ENCODE results near the gene ELMO1.
A peak's percentile ranks its signal among the peaks of the same experiment; 100 is the strongest.

Gene ELMO1

DNA sequence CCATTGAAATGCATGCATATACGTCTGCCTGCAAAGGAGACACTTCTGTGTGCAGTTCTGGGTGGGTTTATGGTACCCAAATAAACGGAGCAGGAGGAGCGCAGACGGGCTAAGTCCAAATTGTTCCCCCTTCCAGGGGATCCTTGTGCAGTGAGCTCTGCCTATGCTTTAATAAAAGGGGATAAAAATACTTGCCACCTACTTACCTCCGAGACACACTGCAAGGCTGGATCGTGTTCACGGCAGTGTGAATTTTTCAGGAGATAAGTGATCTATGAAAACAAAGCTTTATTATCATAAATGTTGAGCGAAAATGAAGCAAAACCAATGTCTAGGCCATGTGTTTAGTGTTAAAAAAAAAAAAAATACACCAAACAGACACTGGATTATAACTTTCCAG is 415.5 kb downstream of the ELMO1 start:
- Histone ChIP-seq H3K4me1 (ENCODE audit: control insufficient read depth in 2 of 2, insufficient read depth in 2 of 2, low read length in 2 of 2) (peaks cover 0 to 5% of the 10 kb centered on the region in 2 donors), H3K36me3 (ENCODE audit: control insufficient read depth in 2 of 2, insufficient read depth in 2 of 2, low read length in 2 of 2) (no peaks in the 10 kb centered on the region), H3K27ac (ENCODE audit: low read depth in 2 of 2, low read length in 2 of 2) (no peak overlapping the region), H3K4me3 (ENCODE audit: low read length in 2 of 2) (no peak overlapping the region), H3K9me3 (ENCODE audit: control insufficient read depth in 2 of 2, low read length in 2 of 2) (no peaks in the 10 kb centered on the region), H3K27me3 (ENCODE audit: control insufficient read depth in 2 of 2, insufficient read depth in 2 of 2, low read length in 2 of 2) (no peaks in the 10 kb centered on the region), H3K9ac (ENCODE audit: low read depth in 1 of 2, low read length in 2 of 2) (no peak overlapping the region)

DNA sequence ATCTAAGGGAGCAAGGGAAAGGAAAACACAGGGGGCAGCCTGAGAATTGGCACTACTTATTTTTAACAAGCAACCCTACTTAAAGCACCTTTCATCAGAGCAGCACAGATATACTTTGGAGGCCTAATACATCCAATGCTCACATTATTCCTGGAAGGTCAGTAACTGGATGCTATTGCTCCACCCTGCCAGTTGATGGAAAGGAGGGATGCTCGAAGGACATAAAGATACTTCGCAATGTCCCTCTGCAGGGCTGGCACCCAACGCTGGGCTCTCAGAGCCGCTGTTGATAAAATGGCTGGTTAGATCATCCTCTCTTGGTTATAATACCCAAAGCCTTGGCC is 416.4 kb downstream of the ELMO1 start:
- Histone ChIP-seq H3K4me3 (ENCODE audit: low read length in 2 of 2) (no peak overlapping the region), H3K36me3 (ENCODE audit: control insufficient read depth in 2 of 2, insufficient read depth in 2 of 2, low read length in 2 of 2) (no peaks in the 10 kb centered on the region), H3K4me1 (ENCODE audit: control insufficient read depth in 2 of 2, insufficient read depth in 2 of 2, low read length in 2 of 2) (peaks cover 0 to 5% of the 10 kb centered on the region in 2 donors), H3K27ac (ENCODE audit: low read depth in 2 of 2, low read length in 2 of 2) (peak overlapping the region; percentile 32 to 33), H3K9me3 (ENCODE audit: control insufficient read depth in 2 of 2, low read length in 2 of 2) (no peaks in the 10 kb centered on the region), H3K27me3 (ENCODE audit: control insufficient read depth in 2 of 2, insufficient read depth in 2 of 2, low read length in 2 of 2) (no peaks in the 10 kb centered on the region), H3K9ac (ENCODE audit: low read depth in 1 of 2, low read length in 2 of 2) (no peak overlapping the region)

- Histone ChIP-seq H3K9me3 (ENCODE audit: control insufficient read depth in 2 of 2, low read length in 2 of 2) (no peaks in the 10 kb centered on the region), H3K27me3 (ENCODE audit: control insufficient read depth in 2 of 2, insufficient read depth in 2 of 2, low read length in 2 of 2) (no peaks in the 10 kb centered on the region), H3K27ac (ENCODE audit: low read depth in 2 of 2, low read length in 2 of 2) (peak overlapping the region in 1 of 2 donors; percentile 33), H3K9ac (ENCODE audit: low read depth in 1 of 2, low read length in 2 of 2) (no peak overlapping the region), H3K4me3 (ENCODE audit: low read length in 2 of 2) (no peak overlapping the region), H3K4me1 (ENCODE audit: control insufficient read depth in 2 of 2, insufficient read depth in 2 of 2, low read length in 2 of 2) (peaks cover 0 to 5% of the 10 kb centered on the region in 2 donors), H3K36me3 (ENCODE audit: control insufficient read depth in 2 of 2, insufficient read depth in 2 of 2, low read length in 2 of 2) (no peaks in the 10 kb centered on the region)
These were observed 416.9 kb downstream of the ELMO1 start for GRCh38 chr7:37031571-37032257.

GRCh38 chr7:37028909-37029440 is 419.7 kb downstream of the ELMO1 start:
- Histone ChIP-seq H3K4me3 (ENCODE audit: low read length in 2 of 2) (no peak overlapping the region), H3K27ac (ENCODE audit: low read depth in 2 of 2, low read length in 2 of 2) (no peak overlapping the region), H3K4me1 (ENCODE audit: control insufficient read depth in 2 of 2, insufficient read depth in 2 of 2, low read length in 2 of 2) (peaks cover 0 to 5% of the 10 kb centered on the region in 2 donors), H3K36me3 (ENCODE audit: control insufficient read depth in 2 of 2, insufficient read depth in 2 of 2, low read length in 2 of 2) (no peaks in the 10 kb centered on the region), H3K27me3 (ENCODE audit: control insufficient read depth in 2 of 2, insufficient read depth in 2 of 2, low read length in 2 of 2) (no peaks in the 10 kb centered on the region), H3K9ac (ENCODE audit: low read depth in 1 of 2, low read length in 2 of 2) (no peak overlapping the region), H3K9me3 (ENCODE audit: control insufficient read depth in 2 of 2, low read length in 2 of 2) (no peaks in the 10 kb centered on the region)

- no peak overlapping the region for H3K9ac ChIP-seq (ENCODE audit: low read depth in 1 of 2, low read length in 2 of 2)
- H3K36me3 ChIP-seq (ENCODE audit: control insufficient read depth in 2 of 2, insufficient read depth in 2 of 2, low read length in 2 of 2), result no peaks in the 10 kb centered on the region
- H3K9me3 ChIP-seq (ENCODE audit: control insufficient read depth in 2 of 2, low read length in 2 of 2), result no peaks in the 10 kb centered on the region
- peaks cover 0 to 5% of the 10 kb centered on the region in 2 donors for H3K4me1 ChIP-seq (ENCODE audit: control insufficient read depth in 2 of 2, insufficient read depth in 2 of 2, low read length in 2 of 2)
- H3K4me3 ChIP-seq (ENCODE audit: low read length in 2 of 2), result no peak overlapping the region
- H3K27ac ChIP-seq (ENCODE audit: low read depth in 2 of 2, low read length in 2 of 2), result no peak overlapping the region
- no peaks in the 10 kb centered on the region for H3K27me3 ChIP-seq (ENCODE audit: control insufficient read depth in 2 of 2, insufficient read depth in 2 of 2, low read length in 2 of 2)
These were observed 420.9 kb downstream of the ELMO1 start for GRCh38 chr7:37027557-37028341.

- no peaks in the 10 kb centered on the region for H3K9me3 ChIP-seq (ENCODE audit: control insufficient read depth in 2 of 2, low read length in 2 of 2)
- H3K36me3 ChIP-seq (ENCODE audit: control insufficient read depth in 2 of 2, insufficient read depth in 2 of 2, low read length in 2 of 2), result no peaks in the 10 kb centered on the region
- no peaks in the 10 kb centered on the region for H3K27me3 ChIP-seq (ENCODE audit: control insufficient read depth in 2 of 2, insufficient read depth in 2 of 2, low read length in 2 of 2)
- H3K4me3 ChIP-seq (ENCODE audit: low read length in 2 of 2), result no peak overlapping the region
- H3K27ac ChIP-seq (ENCODE audit: low read depth in 2 of 2, low read length in 2 of 2), result no peak overlapping the region
- H3K9ac ChIP-seq (ENCODE audit: low read depth in 1 of 2, low read length in 2 of 2), result no peak overlapping the region
- peaks cover 0 to 1% of the 10 kb centered on the region in 2 donors for H3K4me1 ChIP-seq (ENCODE audit: control insufficient read depth in 2 of 2, insufficient read depth in 2 of 2, low read length in 2 of 2)
These were observed 421.6 kb downstream of the ELMO1 start for GRCh38 chr7:37027104-37027503.

DNA sequence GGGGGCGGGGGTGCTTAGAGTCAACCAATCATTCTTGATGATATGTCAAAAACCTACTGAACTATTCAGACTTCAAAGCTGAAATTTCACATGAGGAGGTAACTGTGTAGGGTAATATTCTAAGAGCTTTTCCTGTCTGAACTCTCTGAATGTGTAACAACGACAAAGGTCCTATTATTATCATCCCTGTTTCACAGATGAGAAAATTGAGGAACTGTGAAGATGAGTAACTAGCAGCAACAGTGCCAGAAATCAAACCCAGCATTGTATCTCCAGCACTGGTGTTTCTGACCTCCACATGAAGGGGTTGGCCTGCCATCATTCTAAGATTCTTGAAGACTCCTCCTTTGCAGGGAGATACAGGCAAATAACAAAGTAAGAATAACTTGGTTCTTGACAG is 429.7 kb downstream of the ELMO1 start:
- no peak overlapping the region for H3K9ac ChIP-seq (ENCODE audit: low read depth in 1 of 2, low read length in 2 of 2)
- H3K9me3 ChIP-seq (ENCODE audit: control insufficient read depth in 2 of 2, low read length in 2 of 2), result no peaks in the 10 kb centered on the region
- no peaks in the 10 kb centered on the region for H3K27me3 ChIP-seq (ENCODE audit: control insufficient read depth in 2 of 2, insufficient read depth in 2 of 2, low read length in 2 of 2)
- H3K4me3 ChIP-seq (ENCODE audit: low read length in 2 of 2), result no peak overlapping the region
- no peak overlapping the region for H3K27ac ChIP-seq (ENCODE audit: low read depth in 2 of 2, low read length in 2 of 2)
- no peaks in the 10 kb centered on the region for H3K36me3 ChIP-seq (ENCODE audit: control insufficient read depth in 2 of 2, insufficient read depth in 2 of 2, low read length in 2 of 2)
- no peaks in the 10 kb centered on the region for H3K4me1 ChIP-seq (ENCODE audit: control insufficient read depth in 2 of 2, insufficient read depth in 2 of 2, low read length in 2 of 2)

- no peak overlapping the region for H3K27ac ChIP-seq (ENCODE audit: low read depth in 2 of 2, low read length in 2 of 2)
- no peaks in the 10 kb centered on the region for H3K27me3 ChIP-seq (ENCODE audit: control insufficient read depth in 2 of 2, insufficient read depth in 2 of 2, low read length in 2 of 2)
- H3K4me3 ChIP-seq (ENCODE audit: low read length in 2 of 2), result no peak overlapping the region
- H3K9me3 ChIP-seq (ENCODE audit: control insufficient read depth in 2 of 2, low read length in 2 of 2), result no peaks in the 10 kb centered on the region
- no peaks in the 10 kb centered on the region for H3K4me1 ChIP-seq (ENCODE audit: control insufficient read depth in 2 of 2, insufficient read depth in 2 of 2, low read length in 2 of 2)
- no peak overlapping the region for H3K9ac ChIP-seq (ENCODE audit: low read depth in 1 of 2, low read length in 2 of 2)
- H3K36me3 ChIP-seq (ENCODE audit: control insufficient read depth in 2 of 2, insufficient read depth in 2 of 2, low read length in 2 of 2), result peaks cover 0 to 9% of the 10 kb centered on the region in 2 donors
These were observed 432.4 kb downstream of the ELMO1 start for GRCh38 chr7:37016064-37016878.

DNA sequence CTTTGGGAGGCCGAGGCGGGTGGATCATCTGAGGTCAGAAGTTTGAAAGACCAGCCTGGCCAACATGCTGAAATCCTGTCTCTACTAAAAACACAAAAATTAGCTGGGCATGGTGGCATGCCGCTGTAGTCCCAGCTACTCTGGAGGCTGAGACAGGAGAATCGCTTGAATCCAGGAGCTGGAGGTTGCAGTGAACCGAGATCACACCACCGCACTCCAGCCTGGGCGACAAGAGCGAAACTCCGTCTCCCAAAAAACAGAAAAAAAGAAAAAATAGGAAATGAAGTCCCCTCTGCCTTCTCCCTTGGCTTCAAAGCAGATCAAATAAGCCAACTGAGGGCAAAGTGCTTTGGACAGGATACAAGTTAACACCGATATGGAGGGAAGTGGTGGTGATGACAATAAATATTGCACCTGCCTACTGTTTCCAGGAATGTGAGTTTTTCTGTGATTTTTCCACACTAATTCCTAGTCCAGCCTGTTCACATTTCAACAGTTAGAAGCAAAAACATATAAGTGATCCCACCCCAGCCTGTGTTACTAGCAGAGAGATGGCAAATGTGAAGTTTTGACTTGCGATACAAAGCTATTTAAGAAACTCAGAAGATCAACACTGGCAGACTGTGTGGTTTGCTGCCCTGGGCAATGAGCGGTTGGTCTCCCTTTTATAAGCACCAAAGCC is 433.2 kb downstream of the ELMO1 start:
- no peaks in the 10 kb centered on the region for H3K4me1 ChIP-seq (ENCODE audit: control insufficient read depth in 2 of 2, insufficient read depth in 2 of 2, low read length in 2 of 2)
- no peaks in the 10 kb centered on the region for H3K9me3 ChIP-seq (ENCODE audit: control insufficient read depth in 2 of 2, low read length in 2 of 2)
- H3K27me3 ChIP-seq (ENCODE audit: control insufficient read depth in 2 of 2, insufficient read depth in 2 of 2, low read length in 2 of 2), result no peaks in the 10 kb centered on the region
- peaks cover 0 to 9% of the 10 kb centered on the region in 2 donors for H3K36me3 ChIP-seq (ENCODE audit: control insufficient read depth in 2 of 2, insufficient read depth in 2 of 2, low read length in 2 of 2)
- no peak overlapping the region for H3K27ac ChIP-seq (ENCODE audit: low read depth in 2 of 2, low read length in 2 of 2)
- no peak overlapping the region for H3K4me3 ChIP-seq (ENCODE audit: low read length in 2 of 2)
- no peak overlapping the region for H3K9ac ChIP-seq (ENCODE audit: low read depth in 1 of 2, low read length in 2 of 2)

All from mucosa of rectum (tissue), 2 donors.